AG10803 (cell line): ENCODE measurements around the gene NALCN.

ENCODE experiments used
- DNase-seq: peaks from one replicate; pipeline ENCODE4 v3.0.0; 2010; ENCODE audit warnings: low read depth
- H3K4me3 ChIP-seq: 2 replicates; pipeline ENCODE4 v1.5.1; 2011; ENCODE audit warnings: mild to moderate bottlenecking, low read length, control low read depth
- TF ChIP-seq, protein P1 (sequence below): conservative IDR thresholded peaks from 2 replicates; pipeline ENCODE4 v1.5.1; 2011; ENCODE audit warnings: mild to moderate bottlenecking, low read length, control low read depth, inconsistent platforms

The NALCN gene

GRCh38 chr13:101092985-101093384, 323.3 kb downstream of the NALCN start:
- H3K4me3 ChIP-seq = no peak overlapping the region
- no peak for DNase-seq
- TF ChIP-seq, protein P1, sequence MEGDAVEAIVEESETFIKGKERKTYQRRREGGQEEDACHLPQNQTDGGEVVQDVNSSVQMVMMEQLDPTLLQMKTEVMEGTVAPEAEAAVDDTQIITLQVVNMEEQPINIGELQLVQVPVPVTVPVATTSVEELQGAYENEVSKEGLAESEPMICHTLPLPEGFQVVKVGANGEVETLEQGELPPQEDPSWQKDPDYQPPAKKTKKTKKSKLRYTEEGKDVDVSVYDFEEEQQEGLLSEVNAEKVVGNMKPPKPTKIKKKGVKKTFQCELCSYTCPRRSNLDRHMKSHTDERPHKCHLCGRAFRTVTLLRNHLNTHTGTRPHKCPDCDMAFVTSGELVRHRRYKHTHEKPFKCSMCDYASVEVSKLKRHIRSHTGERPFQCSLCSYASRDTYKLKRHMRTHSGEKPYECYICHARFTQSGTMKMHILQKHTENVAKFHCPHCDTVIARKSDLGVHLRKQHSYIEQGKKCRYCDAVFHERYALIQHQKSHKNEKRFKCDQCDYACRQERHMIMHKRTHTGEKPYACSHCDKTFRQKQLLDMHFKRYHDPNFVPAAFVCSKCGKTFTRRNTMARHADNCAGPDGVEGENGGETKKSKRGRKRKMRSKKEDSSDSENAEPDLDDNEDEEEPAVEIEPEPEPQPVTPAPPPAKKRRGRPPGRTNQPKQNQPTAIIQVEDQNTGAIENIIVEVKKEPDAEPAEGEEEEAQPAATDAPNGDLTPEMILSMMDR = no peak

DNA sequence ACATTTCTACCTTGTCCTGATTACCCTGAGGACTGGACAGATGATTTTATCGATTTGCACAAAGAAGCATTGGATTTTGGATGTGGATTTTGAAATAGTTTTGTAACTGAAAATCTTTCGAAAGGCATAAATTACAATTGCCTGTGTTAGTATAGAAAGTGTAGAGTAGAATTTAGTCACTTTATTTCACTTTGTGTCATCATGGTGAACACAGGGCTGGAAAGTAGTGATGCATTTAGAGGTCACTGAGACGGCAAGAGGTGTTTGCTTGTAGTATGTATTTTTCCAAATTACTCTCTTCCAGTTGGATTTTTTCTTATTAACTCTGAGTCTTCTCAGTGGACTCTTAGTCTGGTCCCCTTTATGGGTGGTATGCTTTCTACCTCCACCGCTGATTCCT, 326.0 kb downstream of the NALCN start:
- no peak overlapping the region for H3K4me3 ChIP-seq
- TF ChIP-seq, protein P1 = no peak
- DNase-seq = no peak

DNA sequence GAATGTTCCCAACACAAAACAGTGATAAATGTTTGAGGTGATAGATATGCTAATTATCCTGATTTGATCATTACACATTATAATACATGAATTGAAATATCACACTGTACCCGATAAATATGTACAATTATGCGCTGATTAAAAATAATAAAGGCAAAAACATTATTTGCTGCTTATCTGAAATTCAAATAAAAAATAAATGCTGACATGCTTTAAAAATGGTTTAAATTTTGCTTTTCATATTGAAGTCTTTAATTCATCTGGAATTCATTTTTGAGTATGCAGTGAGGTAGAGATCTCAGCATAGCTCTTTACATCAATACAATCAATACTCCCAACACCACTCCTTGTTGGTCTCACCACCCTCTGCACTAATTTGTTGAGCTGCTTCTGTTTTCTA, 330.8 kb downstream of the NALCN start:
- DNase-seq = no peak
- TF ChIP-seq, protein P1 = no peak
- H3K4me3 ChIP-seq = no peak overlapping the region

GRCh38 chr13:101082441-101082840, 333.9 kb downstream of the NALCN start:
- no peak overlapping the region for H3K4me3 ChIP-seq
- no peak for DNase-seq
- TF ChIP-seq, protein P1 = no peak

GRCh38 chr13:101080616-101081015, 335.7 kb downstream of the NALCN start:
- H3K4me3 ChIP-seq = no peak overlapping the region
- TF ChIP-seq, protein P1 = no peak
- DNase-seq = no peak

GRCh38 chr13:101065329-101065728, 351.0 kb downstream of the NALCN start:
- TF ChIP-seq, protein P1 = no peak
- H3K4me3 ChIP-seq = no peak overlapping the region
- peak; percentile 69 for DNase-seq

- no peak for DNase-seq
- TF ChIP-seq, protein P1 = no peak
- H3K4me3 ChIP-seq = no peak overlapping the region
Measured at GRCh38 chr13:101059793-101060192, 356.5 kb downstream of the NALCN start.
